Activated naive CD4-positive, alpha-beta T cell treated with anti-CD3 and anti-CD28 coated beads, Interleukin-2, amount 50 U/mL, for 16 hours (primary cell): Measurements from ENCODE around the gene APOL4.
"Not testable (repeated sequence)": the region's sequence is repeated elsewhere in the genome, so short reads cannot be mapped to it uniquely, and the experiment has no call there.

ENCODE experiments used
- DNase-seq: peaks from one replicate; pipeline ENCODE4 v3.0.0-alpha.2; 2020

The APOL4 gene

GRCh38 chr22:36205573-36205972, 4.0 kb upstream of the APOL4 start:
- not testable (repeated sequence) for DNase-seq

- DNase-seq = no peak
Observed at GRCh38 chr22:36204632-36205015, 3.0 kb upstream of the APOL4 start.

- DNase-seq = no peak
Observed at GRCh38 chr22:36204001-36204631, 2.5 kb upstream of the APOL4 start.

- DNase-seq = not testable (repeated sequence)
Observed at GRCh38 chr22:36203441-36203840, 1.8 kb upstream of the APOL4 start.

- DNase-seq = not testable (repeated sequence)
Observed at GRCh38 chr22:36202906-36203305, 1.3 kb upstream of the APOL4 start.

GRCh38 chr22:36201025-36201424, 584 bp downstream of the APOL4 start:
- DNase-seq = not testable (repeated sequence)

- no peak for DNase-seq
Observed at GRCh38 chr22:36199001-36199551, 2.5 kb downstream of the APOL4 start.

- DNase-seq = no peak
Observed at GRCh38 chr22:36198536-36198935, 3.1 kb downstream of the APOL4 start.

GRCh38 chr22:36197514-36198146, 4.0 kb downstream of the APOL4 start:
- no peak for DNase-seq

- DNase-seq = no peak
Observed at GRCh38 chr22:36197065-36197440, 4.6 kb downstream of the APOL4 start.

GRCh38 chr22:36196254-36197064, 5.2 kb downstream of the APOL4 start:
- DNase-seq = no peak

GRCh38 chr22:36194971-36195370, 6.6 kb downstream of the APOL4 start:
- peak; percentile 41 for DNase-seq

GRCh38 chr22:36194385-36194784, 7.2 kb downstream of the APOL4 start:
- no peak for DNase-seq

- DNase-seq = no peak
Observed at GRCh38 chr22:36193577-36193976, 8.0 kb downstream of the APOL4 start.

GRCh38 chr22:36193171-36193570, 8.4 kb downstream of the APOL4 start:
- DNase-seq = no peak

- DNase-seq = no peak
Observed at GRCh38 chr22:36192542-36192941, 9.1 kb downstream of the APOL4 start.

- DNase-seq = no peak
Observed at GRCh38 chr22:36191106-36191836, 10.3 kb downstream of the APOL4 start.

GRCh38 chr22:36187862-36188261, 13.7 kb downstream of the APOL4 start:
- DNase-seq = not testable (repeated sequence)

- no peak for DNase-seq
Observed at GRCh38 chr22:36185828-36186624, 15.6 kb downstream of the APOL4 start.

- no peak for DNase-seq
Observed at GRCh38 chr22:36184433-36185025, 17.1 kb downstream of the APOL4 start.

GRCh38 chr22:36183446-36183845, 18.2 kb downstream of the APOL4 start:
- DNase-seq = no peak

GRCh38 chr22:36182857-36183256, 18.8 kb downstream of the APOL4 start:
- no peak for DNase-seq
